MM.1S (cell line): Measurements from ENCODE around the gene SUPT20HL2.

ENCODE experiments used
- CTCF ChIP-seq: fragments of 300-600 bp; sonication (generic); IDR thresholded peaks from 2 replicates; pipeline ENCODE4 v1.5.1; 2016; ENCODE audit warnings: antibody characterized with exemption, low read length, mixed read lengths
- EZH2 ChIP-seq: fragments of 300-600 bp; sonication (generic); optimal IDR thresholded peaks from 2 replicates; pipeline ENCODE3; 2017; ENCODE audit warnings: low read depth, mild to moderate bottlenecking, antibody characterized with exemption, low read length, mixed read lengths

- TF ChIP-seq CTCF = no peak
- no peak for TF ChIP-seq EZH2
Observed at GRCh38 chrX:24347881-24348280, 34.0 kb upstream of the SUPT20HL2 start.
